ENCODE results near the gene STMND1.

Gene STMND1

DNA sequence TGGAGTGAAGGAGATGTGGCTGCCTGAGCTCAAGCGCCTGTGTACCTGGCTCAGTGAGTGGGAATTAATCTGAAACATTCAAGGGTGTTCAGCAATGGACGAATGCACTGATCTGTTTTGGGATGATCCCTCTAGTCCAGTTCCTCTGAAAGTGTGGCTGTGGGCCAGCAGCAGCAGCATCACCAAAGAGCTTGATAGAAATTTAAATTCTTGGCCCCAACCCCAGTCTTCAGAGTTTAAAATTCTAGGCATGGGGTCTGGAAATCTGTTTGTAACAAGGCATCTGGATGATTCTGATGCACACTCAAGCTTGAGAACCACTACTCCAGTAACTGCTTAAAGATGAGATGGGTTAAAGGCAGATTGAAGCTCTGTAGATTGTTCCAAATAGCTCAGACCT is 59.2 kb downstream of the STMND1 start:
- no peak for DNase-seq (ENCODE audit: low read depth in 2 of 2)

DNA sequence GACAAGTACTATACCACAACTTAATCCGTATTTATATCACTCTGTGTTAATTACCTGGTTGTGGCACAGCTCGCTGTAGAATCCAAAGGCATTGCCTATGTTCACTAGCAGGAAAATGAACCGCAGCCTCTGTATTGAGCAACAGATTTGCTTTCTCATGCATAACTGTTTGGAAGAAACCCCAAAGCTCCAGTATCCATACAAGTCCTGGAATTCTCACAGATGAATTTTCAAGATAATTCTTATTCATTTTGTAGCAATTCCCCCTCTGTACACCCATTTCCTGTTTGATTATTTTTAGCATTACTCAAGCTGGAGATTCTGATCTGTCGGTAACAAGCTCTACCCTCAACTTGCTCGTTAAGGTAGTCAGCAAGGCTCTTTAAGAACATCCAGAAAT is 63.5 kb downstream of the STMND1 start:
- peak; percentile 15 to 20 for DNase-seq (ENCODE audit: low read depth in 2 of 2)

DNA sequence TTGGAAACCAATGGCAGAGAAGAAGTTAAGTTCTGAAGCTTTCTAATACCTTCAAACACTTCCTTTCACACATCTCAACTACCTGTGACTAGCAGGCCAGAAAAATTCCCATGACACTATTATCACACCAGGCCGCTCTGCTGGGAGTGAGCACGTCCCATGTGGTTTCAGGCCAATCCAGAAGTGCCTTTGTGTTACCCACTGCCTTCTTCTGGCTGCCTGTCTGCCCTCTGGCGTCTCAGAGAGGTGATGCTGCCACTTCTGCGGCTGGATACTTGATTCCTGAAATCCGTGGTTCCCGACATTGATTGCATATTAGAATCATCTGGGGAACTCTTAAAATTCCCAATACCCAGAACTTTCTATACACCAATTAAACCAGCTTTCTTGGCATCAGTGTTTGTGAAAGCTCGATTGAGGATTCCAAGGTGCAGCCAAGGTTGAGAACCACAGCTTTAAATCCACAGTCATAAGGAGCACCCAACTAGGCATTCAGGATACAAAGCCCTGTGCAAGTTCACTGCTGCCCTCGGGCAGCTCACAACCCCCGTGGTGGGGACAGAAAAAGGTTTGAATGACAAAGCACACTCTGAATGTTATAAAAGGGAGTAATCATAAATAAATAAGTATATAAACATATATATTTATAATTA is 65.6 kb downstream of the STMND1 start:
- peak; percentile 10 to 18 for DNase-seq (ENCODE audit: low read depth in 2 of 2)

DNA sequence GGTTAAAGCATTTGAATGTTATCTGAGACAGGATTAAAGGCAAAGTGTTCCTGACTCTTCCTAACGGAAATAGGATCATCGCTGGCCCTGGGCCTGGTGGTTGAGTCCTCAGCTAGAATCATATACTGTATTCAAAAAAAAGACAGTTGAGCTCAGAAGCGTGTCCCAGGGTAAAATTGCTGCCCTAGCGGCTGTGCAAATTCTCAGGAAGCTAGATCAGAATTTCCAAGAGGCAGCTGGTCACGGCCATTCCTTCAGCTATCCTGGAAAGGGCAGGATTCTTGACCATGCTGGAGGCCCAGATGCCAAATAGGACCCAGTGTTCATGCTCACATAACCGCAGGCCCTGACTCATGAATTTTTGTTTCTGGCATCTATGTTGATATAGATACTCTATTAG is 67.4 kb downstream of the STMND1 start:
- no peak for DNase-seq (ENCODE audit: low read depth in 2 of 2)

DNA sequence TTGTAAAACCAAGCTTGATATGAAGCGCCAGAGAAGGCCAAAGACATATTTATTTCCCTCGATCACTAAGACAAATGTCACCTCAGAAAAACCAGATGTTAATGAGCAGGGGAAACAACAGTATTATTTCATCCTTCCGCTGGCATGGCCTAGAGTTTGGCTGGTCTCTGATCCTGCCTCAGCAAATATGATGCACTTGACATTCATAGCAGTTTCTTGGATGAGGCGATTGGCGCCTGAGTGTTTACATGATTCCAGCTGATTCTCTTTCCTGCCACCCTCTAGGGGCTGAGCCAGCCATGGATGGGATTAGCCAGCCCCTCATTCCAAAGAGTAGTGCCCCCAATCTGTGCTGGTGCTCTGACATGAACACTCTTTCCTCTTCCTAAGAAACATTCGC is 67.9 kb downstream of the STMND1 start:
- no peak for DNase-seq (ENCODE audit: low read depth in 2 of 2)

DNA sequence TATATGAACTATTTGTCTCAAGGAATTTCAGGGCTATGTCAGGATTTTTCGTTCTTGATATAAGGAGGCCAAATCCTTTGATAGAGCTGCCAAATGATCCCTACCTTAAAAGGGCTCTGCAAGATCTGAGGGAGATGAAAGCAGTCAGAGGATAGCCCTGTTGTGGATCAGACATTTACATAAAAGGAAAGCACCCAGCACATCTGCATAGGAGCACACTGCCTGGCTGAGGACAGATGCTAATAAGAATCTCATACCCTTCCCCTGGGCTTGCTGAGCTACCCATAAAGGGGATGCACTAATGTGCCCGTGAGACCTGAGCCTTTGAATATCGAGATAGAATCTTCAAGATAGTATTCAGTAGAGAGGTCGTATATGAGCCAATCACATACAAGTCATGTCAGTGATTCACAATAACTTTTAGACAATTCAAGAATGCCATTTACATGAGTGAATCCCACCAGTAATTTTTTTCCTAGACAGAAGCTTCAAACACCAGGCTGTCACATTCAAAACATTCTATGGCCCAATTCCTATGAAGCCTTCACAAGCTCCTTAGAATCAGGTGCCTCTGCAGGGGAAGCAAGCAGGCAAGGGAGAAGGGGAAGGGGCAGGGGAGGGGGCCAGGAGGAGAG is 71.1 kb downstream of the STMND1 start:
- no peak for DNase-seq (ENCODE audit: low read depth in 2 of 2)

DNA sequence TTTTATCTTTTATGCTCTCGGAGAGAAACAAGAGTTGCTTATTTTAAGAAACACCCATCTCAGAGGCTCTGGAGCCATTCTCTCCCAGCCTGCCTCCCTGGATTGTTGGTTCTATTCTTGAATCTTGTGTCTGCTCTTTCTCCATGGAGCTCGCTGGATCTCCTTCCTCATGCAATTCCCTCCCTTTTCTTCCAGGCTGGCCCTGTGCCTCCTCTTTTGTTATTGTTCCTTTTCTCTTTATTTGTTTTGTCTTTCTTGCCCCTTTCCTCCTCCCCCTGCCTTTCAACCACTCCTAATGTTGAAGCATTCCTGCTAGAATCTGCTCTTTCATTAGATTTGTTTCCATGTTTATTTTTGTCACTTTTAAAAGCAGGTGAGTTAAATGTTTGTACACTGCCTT is 76.5 kb downstream of the STMND1 start:
- DNase-seq (ENCODE audit: low read depth in 2 of 2), result no peak

DNA sequence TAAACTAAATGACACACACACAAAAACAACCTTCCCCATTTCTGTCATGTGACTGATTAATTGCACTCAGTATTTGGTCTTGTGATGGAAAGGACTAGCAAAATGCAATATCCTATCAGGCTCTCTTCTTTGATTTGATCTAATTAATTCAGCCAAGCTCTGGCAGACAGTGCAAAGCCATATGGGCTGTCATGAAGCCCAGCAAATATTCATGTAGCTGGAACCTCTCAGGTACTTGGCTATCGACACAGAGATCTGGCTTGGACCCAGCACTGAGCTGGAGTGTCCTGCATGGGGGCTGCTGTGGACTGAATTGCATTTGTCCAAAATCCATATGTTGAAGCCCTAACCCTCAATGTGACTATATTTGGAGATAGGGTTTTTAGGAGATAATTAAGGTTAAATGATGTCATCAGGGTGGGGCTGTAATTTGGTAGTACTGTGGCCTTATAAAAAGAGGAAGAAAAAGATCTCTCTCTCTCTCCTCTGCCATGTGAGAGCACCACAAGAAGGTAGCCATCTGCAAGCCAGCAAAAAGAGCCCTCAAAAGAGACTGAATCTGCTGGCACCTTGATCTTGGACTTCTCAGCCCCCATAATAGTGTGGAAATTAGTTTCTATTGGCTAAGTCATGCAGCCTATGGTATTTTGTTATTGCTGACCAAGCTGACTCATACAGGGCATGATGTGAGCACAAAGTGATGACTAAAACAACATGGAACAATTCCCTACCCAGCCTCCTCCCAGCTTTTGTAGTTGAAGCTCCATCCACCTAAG is 77.1 kb downstream of the STMND1 start:
- DNase-seq (ENCODE audit: low read depth in 2 of 2), result no peak

DNA sequence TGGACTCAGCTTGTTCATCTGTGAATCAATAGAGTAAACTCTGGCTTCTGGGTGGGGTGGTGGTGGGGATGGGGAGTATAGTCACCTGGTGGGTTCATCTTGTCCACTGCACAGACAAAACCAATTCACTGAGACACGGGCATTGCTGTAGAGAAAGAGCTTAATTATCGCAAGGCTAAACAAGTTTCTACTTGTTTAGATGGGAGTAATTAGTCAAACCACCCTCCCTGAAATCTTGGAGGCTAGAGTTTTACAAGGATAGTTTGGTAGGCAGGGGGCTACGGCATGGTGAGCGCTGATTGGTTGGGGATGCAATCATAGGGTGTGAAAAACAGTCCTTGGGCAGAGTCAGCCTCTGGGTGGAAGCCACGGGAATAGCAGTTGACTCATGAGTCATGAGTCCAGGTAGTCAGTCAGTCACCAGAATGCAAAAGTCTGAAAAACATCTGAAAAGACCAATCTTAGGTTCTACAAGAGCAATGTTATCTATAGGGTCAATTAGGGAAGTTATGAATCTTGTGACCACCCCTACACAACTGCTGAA is 77.8 kb downstream of the STMND1 start:
- DNase-seq (ENCODE audit: low read depth in 2 of 2), result no peak
